Neural cell (in vitro differentiated cells): ENCODE measurements around the gene ETFB.

Experiments used
- CTCF ChIP-seq: fragments of 450-650 bp; IDR thresholded peaks from 2 replicates; pipeline ENCODE4 v1.5.1; 2014; ENCODE audit warnings: antibody characterized with exemption, mild to moderate bottlenecking, moderate library complexity; ENCODE audit not compliant: poor library complexity, severe bottlenecking
- EP300 ChIP-seq: fragments of 450-650 bp; conservative IDR thresholded peaks from 2 replicates; pipeline ENCODE4 v1.6.1; 2014; ENCODE audit warnings: antibody characterized with exemption, mild to moderate bottlenecking, moderate library complexity; ENCODE audit not compliant: poor library complexity, severe bottlenecking
- EZH2 ChIP-seq: fragments of 200-600, 300-800 bp; shearing (Covaris generic), sonication (generic); IDR thresholded peaks from 2 replicates; pipeline ENCODE4 v1.6.1; 2014; ENCODE audit warnings: antibody characterized with exemption, low read length, borderline replicate concordance, mild to moderate bottlenecking; ENCODE audit not compliant: insufficient read depth, poor library complexity, severe bottlenecking
- MXI1 ChIP-seq: fragments of 450-650 bp; conservative IDR thresholded peaks from 2 replicates; pipeline ENCODE4 v1.6.1; 2014; ENCODE audit warnings: antibody characterized with exemption, mild to moderate bottlenecking; ENCODE audit not compliant: poor library complexity, severe bottlenecking
- POLR2AphosphoS5 ChIP-seq: IDR thresholded peaks from 2 replicates; pipeline ENCODE4 v1.6.1; 2012
- RAD21 ChIP-seq: fragments of 450-650 bp; conservative IDR thresholded peaks from 2 replicates; pipeline ENCODE4 v1.6.1; 2014; ENCODE audit warnings: antibody characterized with exemption, mild to moderate bottlenecking, moderate library complexity
- SMC3 ChIP-seq: fragments of 450-650 bp; conservative IDR thresholded peaks from 2 replicates; pipeline ENCODE4 v1.6.1; 2014; ENCODE audit warnings: antibody characterized with exemption, mild to moderate bottlenecking, moderate library complexity; ENCODE audit not compliant: poor library complexity
- TAF1 ChIP-seq: IDR thresholded peaks from 2 replicates; pipeline ENCODE4 v1.6.1; 2012; ENCODE audit warnings: low read depth
- TF ChIP-seq, protein P1 (sequence below): IDR thresholded peaks from 2 replicates; pipeline ENCODE4 v1.6.1; 2012; ENCODE audit warnings: borderline replicate concordance

GRCh38 chr19:51370230-51370629, 4.0 kb upstream of the ETFB start:
- TF ChIP-seq CTCF (no peak), TAF1 (no peak), POLR2AphosphoS5 (no peak), EZH2 (no peak), EP300 (no peak), SMC3 (no peak), MXI1 (no peak), RAD21 (no peak)
- TF ChIP-seq, protein P1, sequence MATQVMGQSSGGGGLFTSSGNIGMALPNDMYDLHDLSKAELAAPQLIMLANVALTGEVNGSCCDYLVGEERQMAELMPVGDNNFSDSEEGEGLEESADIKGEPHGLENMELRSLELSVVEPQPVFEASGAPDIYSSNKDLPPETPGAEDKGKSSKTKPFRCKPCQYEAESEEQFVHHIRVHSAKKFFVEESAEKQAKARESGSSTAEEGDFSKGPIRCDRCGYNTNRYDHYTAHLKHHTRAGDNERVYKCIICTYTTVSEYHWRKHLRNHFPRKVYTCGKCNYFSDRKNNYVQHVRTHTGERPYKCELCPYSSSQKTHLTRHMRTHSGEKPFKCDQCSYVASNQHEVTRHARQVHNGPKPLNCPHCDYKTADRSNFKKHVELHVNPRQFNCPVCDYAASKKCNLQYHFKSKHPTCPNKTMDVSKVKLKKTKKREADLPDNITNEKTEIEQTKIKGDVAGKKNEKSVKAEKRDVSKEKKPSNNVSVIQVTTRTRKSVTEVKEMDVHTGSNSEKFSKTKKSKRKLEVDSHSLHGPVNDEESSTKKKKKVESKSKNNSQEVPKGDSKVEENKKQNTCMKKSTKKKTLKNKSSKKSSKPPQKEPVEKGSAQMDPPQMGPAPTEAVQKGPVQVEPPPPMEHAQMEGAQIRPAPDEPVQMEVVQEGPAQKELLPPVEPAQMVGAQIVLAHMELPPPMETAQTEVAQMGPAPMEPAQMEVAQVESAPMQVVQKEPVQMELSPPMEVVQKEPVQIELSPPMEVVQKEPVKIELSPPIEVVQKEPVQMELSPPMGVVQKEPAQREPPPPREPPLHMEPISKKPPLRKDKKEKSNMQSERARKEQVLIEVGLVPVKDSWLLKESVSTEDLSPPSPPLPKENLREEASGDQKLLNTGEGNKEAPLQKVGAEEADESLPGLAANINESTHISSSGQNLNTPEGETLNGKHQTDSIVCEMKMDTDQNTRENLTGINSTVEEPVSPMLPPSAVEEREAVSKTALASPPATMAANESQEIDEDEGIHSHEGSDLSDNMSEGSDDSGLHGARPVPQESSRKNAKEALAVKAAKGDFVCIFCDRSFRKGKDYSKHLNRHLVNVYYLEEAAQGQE, result no peak
